ENCODE results near the gene NAXE.

GRCh38 chr1:156639601-156640101 lies 48.1 kb downstream of the NAXE start:
- TF ChIP-seq POLR2A (IDR thresholded peaks at IDR 0.05) (no peak), CTCF (IDR thresholded peaks at IDR 0.05) (no peak), POLR2AphosphoS5 (IDR thresholded peaks at IDR 0.05) (no peak)
